ENCODE results near the gene TMEM263. TPM values are rescaled to one million over a fixed set of nuclear protein-coding genes. Genes with fewer than 3 reads are reported as not detected.
A peak's percentile ranks its signal among the peaks of the same experiment; 100 is the strongest.
"Not testable (repeated sequence)": the region's sequence is repeated elsewhere in the genome, so short reads cannot be mapped to it uniquely, and the experiment has no call there.

TMEM263 gene
- total RNA-seq (2014; rRNA removed; shearing (Covaris generic)): 42.7 and 44.1 TPM in 2 replicates
- 34.8 and 49.8 TPM in 2 replicates for polyA plus RNA-seq (2015; cell fraction: cytosol; rRNA removed)
- polyA plus RNA-seq (2015; cell fraction: nucleus; rRNA removed): 23.9 and 39.5 TPM in 2 replicates

GRCh38 chr12:106955377-106956047, at the start of gene TMEM263:
TMEM263 (plus strand) TSS chr12:106955907; CDS start chr12:106967117, 11,210 bp downstream.
- DNase-seq (ENCODE audit: low read depth, low spot score): peak; percentile 96
- in situ Hi-C loops (cut with HindIII; ENCODE audit: low pct_unique_long_range_greater_than_20kb, low sequenced_read_pairs): no loop called here

DNA sequence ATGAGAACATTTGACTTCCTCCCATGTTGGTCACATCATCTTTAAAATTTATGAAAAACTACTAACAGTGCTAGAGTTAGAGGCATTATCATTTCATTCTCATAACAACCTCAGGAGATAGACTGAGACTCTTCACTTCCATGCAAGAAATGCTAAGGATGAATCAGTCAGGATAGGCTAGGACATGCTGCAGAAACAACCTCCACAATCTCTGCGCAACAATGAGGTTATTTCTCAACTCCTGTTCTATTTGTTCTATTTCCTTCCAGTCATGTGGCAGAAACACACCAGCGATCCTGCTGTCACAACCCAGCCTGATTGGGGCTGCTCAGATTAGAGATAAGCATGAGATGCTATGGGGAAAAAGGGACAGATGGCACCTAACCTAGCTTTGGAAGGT, 49.0 kb upstream of the TMEM263 start:
- in situ Hi-C loops (cut with HindIII; ENCODE audit: low pct_unique_long_range_greater_than_20kb, low sequenced_read_pairs): loop anchor here (25.0 kb wide), 1 partner anchor 519 kb away; no protein-coding TSS in a partner anchor
- DNase-seq (ENCODE audit: low read depth, low spot score): no peak

DNA sequence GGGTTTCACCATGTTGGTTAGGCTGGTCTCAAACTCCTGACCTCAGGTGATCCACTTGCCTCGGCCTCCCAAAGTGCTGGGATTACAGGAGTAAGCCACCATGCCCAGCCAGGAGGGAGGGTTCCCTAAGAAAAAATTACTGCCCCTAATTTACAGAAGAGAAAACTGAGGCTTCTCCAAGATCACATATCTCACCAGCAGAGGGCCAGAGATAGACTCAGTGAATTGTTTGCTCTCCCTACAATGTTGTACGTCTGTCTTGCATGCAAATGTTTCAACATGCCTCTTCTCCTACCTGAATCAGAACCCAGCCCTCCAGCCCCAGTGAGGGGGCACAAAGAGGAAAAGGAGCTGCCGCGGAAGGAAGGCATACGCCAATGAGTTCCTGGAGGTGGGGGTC, 48.3 kb upstream of the TMEM263 start:
- in situ Hi-C loops (cut with HindIII; ENCODE audit: low pct_unique_long_range_greater_than_20kb, low sequenced_read_pairs): loop anchor here (25.0 kb wide), 1 partner anchor 520 kb away; no protein-coding TSS in a partner anchor
- no peak for DNase-seq (ENCODE audit: low read depth, low spot score)

DNA sequence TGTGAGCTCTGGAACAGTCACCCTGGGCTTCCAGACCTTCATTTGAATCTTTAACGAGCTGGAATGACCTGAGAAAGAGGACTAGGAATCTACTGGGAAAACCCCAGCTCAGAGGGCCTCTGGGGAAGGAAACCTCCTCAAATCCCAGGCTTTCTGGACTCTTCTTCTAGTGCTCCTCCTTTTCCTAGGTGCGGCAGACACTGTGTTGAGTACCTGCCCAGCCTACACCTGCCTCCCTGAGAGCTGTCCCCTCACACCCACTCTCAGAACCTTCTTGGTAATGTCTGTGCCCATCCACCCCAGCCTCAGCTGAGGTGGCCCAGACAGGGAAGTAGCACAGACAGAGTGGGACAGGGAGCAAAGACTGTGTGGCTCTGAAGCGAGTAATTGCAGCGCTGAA, 47.9 kb upstream of the TMEM263 start:
- in situ Hi-C loops (cut with HindIII; ENCODE audit: low pct_unique_long_range_greater_than_20kb, low sequenced_read_pairs): loop anchor here (25.0 kb wide), 1 partner anchor 521 kb away; no protein-coding TSS in a partner anchor
- DNase-seq (ENCODE audit: low read depth, low spot score): no peak

GRCh38 chr12:106908561-106908960, 47.1 kb upstream of the TMEM263 start:
- DNase-seq (ENCODE audit: low read depth, low spot score): no peak
- in situ Hi-C loops (cut with HindIII; ENCODE audit: low pct_unique_long_range_greater_than_20kb, low sequenced_read_pairs): loop anchor here (25.0 kb wide), 1 partner anchor 521 kb away; no protein-coding TSS in a partner anchor

DNA sequence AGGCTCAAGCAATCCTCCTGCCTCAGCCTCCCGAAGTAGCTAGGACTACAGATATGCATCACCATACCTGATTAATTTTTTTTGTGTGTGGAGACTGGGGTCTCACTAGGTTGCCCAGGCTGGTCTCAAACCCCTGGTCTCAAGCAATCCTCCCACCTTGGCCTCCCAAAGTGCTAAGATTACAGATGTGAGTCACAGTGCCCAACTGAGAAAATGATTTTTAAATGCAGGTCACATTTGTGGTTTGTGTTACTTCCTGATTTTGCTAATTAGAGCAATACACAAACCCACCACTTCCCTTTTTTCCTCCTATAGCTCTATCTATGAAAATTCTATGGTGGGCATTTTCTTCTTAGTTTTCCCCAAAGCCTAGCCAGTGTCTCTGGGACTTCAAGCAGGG, 45.5 kb upstream of the TMEM263 start:
- DNase-seq (ENCODE audit: low read depth, low spot score): no peak
- in situ Hi-C loops (cut with HindIII; ENCODE audit: low pct_unique_long_range_greater_than_20kb, low sequenced_read_pairs): loop anchor here (25.0 kb wide), 1 partner anchor 523 kb away; no protein-coding TSS in a partner anchor

DNA sequence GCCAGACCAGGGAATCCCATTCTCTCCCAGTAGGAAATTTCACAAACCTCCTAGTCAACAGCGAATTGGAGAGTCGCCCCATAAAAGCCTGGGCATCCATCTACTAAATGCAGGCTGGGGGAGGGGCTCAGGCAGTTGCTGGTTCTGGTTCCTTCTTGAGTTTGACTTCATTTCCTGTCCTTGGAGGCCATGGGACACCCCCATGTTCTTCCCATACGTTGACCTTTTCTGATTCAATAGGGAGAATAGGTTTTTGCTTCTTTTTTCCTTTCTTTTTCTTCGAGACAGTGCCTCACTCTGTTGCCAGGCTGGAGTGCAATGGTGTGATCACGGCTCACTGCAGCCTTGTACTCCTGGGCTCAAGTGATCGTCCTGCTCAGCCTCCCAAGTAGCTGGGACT, 44.1 kb upstream of the TMEM263 start:
- in situ Hi-C loops (cut with HindIII; ENCODE audit: low pct_unique_long_range_greater_than_20kb, low sequenced_read_pairs): loop anchor here (25.0 kb wide), 1 partner anchor 524 kb away; no protein-coding TSS in a partner anchor
- DNase-seq (ENCODE audit: low read depth, low spot score): no peak

GRCh38 chr12:106913456-106913855, 42.3 kb upstream of the TMEM263 start:
- no peak for DNase-seq (ENCODE audit: low read depth, low spot score)
- in situ Hi-C loops (cut with HindIII; ENCODE audit: low pct_unique_long_range_greater_than_20kb, low sequenced_read_pairs): loop anchor here (25.0 kb wide), 1 partner anchor 526 kb away; no protein-coding TSS in a partner anchor

- in situ Hi-C loops (cut with HindIII; ENCODE audit: low pct_unique_long_range_greater_than_20kb, low sequenced_read_pairs): loop anchor here (25.0 kb wide), 1 partner anchor 528 kb away; no protein-coding TSS in a partner anchor
Measured at GRCh38 chr12:106914796-106915634, 40.7 kb upstream of the TMEM263 start.

DNA sequence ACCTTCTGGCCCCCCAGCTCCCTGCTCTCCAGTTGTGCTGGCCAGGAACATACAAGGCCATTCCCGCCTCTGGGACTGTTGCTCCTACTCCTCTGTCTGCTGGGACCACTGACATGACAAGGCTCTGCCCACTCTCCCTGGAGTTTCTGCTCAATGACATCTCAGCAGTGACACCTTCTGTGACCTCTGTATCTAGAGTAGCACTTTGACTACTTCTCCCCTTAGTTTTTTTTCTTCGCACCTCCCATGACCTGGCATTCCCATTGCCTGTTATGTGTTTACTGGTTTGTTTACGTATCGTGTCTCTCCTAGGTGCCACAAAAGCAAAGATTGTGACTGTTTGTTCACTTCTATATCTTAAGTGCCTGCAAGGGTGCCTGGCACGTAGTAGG, 40.1 kb upstream of the TMEM263 start:
- in situ Hi-C loops (cut with HindIII; ENCODE audit: low pct_unique_long_range_greater_than_20kb, low sequenced_read_pairs): loop anchor here (25.0 kb wide), 1 partner anchor 528 kb away; no protein-coding TSS in a partner anchor

More at GRCh38 chr12:106914796-106915634, 40.7 kb upstream of the TMEM263 start:
- no peak for DNase-seq (ENCODE audit: low read depth, low spot score)

GRCh38 chr12:106917503-106917902, 38.2 kb upstream of the TMEM263 start:
- in situ Hi-C loops (cut with HindIII; ENCODE audit: low pct_unique_long_range_greater_than_20kb, low sequenced_read_pairs): loop anchor here (25.0 kb wide), 1 partner anchor 530 kb away; no protein-coding TSS in a partner anchor
- DNase-seq (ENCODE audit: low read depth, low spot score): no peak

More for the DNA sequence above, 40.1 kb upstream of the TMEM263 start:
- no peak for DNase-seq (ENCODE audit: low read depth, low spot score)

DNA sequence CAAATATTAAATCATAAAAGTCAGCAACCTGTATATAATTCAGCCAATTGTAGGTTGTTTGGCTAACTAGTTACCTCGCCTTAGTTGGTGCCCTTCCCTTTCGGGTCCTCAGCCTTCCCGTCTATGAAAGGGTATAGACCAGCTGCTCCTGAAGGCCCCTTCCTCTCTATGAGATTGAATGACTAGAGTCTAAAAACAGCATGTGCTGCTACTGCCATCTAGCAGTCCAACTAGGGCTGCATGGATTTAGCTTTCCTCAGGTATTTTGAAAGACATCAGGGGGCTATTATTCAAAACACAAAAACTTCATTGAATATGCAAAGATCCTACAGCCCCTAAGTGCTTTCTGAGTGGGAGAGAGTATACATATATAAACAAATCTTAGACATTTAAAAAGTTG, 37.0 kb upstream of the TMEM263 start:
- in situ Hi-C loops (cut with HindIII; ENCODE audit: low pct_unique_long_range_greater_than_20kb, low sequenced_read_pairs): loop anchor here (25.0 kb wide), 1 partner anchor 531 kb away; no protein-coding TSS in a partner anchor
- DNase-seq (ENCODE audit: low read depth, low spot score): peak; percentile 65

DNA sequence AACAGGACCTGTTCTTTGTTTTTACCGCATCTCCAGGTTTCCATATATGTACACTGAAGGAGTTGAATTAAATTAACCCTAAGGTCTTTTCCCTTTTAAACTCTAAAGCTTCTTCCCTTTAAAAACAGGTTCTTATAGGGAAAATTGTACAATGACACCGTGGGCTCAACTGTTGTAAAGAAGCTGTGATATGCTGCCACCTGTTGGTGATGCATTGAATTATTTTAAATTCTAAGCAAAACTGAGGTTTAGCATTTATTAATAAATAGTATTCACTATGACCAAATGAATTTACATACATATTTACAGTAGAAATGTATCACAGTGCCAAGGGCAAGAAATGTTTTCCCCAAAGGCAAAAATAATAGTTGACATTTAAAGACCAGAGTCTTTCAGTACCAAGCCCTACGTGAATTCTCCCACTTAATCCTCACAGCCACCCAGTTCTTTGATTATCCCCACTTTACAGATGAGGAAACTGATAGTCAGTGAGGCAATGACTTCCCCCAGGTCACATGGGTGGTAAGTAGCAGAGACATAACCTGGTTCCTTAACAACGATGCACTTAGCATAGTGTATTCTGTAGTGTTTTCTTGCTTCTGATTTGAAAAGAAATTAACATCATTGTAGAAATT, 35.7 kb upstream of the TMEM263 start:
- peak; percentile 64 for DNase-seq (ENCODE audit: low read depth, low spot score)
- in situ Hi-C loops (cut with HindIII; ENCODE audit: low pct_unique_long_range_greater_than_20kb, low sequenced_read_pairs): loop anchor here (25.0 kb wide), 1 partner anchor 533 kb away; no protein-coding TSS in a partner anchor

GRCh38 chr12:106921976-106922375, 33.7 kb upstream of the TMEM263 start:
- not testable (repeated sequence) for DNase-seq (ENCODE audit: low read depth, low spot score)
- in situ Hi-C loops (cut with HindIII; ENCODE audit: low pct_unique_long_range_greater_than_20kb, low sequenced_read_pairs): loop anchor here (25.0 kb wide), 1 partner anchor 535 kb away; no protein-coding TSS in a partner anchor

DNA sequence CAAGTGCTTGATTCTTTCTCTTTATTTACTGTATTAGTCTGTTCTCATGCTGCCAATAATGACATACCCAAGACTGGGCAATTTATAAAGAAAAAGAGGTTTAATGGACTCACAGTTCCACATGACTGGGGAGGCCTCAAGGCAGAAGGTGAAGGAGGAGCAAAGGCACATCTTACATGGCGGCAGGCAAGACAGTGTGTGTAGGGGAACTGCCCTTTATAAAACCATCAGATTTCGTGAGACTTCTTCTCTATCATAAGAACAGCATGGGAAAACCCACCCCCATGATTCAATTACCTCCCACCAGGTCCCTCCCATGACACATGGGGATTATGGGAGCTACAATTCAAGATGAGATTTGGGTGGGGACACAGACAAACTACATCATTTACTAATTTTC, 32.1 kb upstream of the TMEM263 start:
- not testable (repeated sequence) for DNase-seq (ENCODE audit: low read depth, low spot score)
- in situ Hi-C loops (cut with HindIII; ENCODE audit: low pct_unique_long_range_greater_than_20kb, low sequenced_read_pairs): loop anchor here (25.0 kb wide), 1 partner anchor 536 kb away; no protein-coding TSS in a partner anchor

GRCh38 chr12:106924268-106924861, 31.3 kb upstream of the TMEM263 start:
- DNase-seq (ENCODE audit: low read depth, low spot score): no peak
- in situ Hi-C loops (cut with HindIII; ENCODE audit: low pct_unique_long_range_greater_than_20kb, low sequenced_read_pairs): loop anchor here (25.0 kb wide), 1 partner anchor 537 kb away; no protein-coding TSS in a partner anchor

DNA sequence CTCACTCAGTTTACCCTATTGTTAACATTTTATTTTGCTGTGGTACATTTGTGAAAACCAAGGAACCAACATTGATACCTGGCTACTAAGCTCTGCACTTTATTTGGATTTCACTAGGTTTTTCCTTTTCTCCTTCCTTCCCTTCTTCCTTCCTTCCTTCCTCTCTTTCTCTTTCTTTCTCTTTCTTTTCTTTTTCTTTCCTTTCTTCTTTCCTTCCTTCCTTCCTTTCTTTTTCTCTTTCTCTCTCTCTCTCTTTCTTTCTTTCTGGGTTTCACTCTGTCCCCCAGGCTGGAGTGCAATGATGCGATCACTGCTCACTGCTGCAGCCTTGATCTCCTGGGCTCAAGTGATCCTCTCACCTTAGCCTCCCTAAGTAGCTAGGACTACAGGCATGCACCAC, 29.1 kb upstream of the TMEM263 start:
- in situ Hi-C loops (cut with HindIII; ENCODE audit: low pct_unique_long_range_greater_than_20kb, low sequenced_read_pairs): no loop called here
- no peak for DNase-seq (ENCODE audit: low read depth, low spot score)

Data from SK-MEL-5 (cell line).